ENCODE measurements around the gene OXCT2.

The OXCT2 gene

DNA sequence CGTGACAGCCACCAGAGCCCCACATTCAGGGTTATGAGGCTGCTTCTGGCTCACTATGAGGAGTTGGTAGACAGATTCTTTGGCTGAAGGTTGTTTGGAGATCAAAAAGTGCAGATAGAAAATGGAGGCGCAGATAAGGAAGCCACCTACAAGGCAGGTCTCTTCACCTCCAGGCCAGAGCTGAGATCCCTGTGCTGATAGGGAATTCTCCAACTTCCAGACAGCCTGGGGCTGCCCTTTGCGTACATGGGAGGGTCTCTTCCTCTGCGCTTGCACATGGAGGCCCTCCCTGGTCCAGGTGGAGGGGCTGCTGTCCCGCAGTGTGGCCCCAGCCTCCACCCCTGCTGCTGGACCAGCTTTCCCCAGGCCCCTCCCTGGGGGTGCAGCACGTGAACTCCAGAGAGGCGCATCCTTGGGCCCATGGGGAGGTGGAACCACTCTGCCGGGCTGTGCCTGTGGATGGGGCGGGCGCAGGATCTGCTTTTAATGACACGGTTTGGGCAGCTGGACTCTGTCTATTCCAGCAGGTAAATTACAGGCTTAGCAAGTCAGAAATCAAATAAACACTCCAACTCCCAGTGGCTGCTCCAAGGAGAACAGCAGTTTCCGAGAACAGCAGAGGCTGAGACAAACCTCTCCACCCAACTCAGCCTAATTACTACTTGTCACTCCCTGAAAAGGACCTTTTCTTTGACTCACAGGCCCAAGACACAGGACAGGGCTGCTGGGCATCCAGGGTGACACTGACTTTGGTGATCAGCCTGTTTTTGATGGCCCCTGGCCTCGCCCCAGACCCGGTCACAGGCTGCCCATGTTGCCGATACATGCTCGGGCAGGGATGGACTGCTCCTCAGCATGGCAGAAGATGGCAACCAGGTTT is 12.4 kb downstream of the OXCT2 start:
- no peak overlapping the region for H3K27ac ChIP-seq
- TF ChIP-seq, protein P1, sequence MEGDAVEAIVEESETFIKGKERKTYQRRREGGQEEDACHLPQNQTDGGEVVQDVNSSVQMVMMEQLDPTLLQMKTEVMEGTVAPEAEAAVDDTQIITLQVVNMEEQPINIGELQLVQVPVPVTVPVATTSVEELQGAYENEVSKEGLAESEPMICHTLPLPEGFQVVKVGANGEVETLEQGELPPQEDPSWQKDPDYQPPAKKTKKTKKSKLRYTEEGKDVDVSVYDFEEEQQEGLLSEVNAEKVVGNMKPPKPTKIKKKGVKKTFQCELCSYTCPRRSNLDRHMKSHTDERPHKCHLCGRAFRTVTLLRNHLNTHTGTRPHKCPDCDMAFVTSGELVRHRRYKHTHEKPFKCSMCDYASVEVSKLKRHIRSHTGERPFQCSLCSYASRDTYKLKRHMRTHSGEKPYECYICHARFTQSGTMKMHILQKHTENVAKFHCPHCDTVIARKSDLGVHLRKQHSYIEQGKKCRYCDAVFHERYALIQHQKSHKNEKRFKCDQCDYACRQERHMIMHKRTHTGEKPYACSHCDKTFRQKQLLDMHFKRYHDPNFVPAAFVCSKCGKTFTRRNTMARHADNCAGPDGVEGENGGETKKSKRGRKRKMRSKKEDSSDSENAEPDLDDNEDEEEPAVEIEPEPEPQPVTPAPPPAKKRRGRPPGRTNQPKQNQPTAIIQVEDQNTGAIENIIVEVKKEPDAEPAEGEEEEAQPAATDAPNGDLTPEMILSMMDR (conservative IDR thresholded peaks at IDR 0.05), result no peak

DNA sequence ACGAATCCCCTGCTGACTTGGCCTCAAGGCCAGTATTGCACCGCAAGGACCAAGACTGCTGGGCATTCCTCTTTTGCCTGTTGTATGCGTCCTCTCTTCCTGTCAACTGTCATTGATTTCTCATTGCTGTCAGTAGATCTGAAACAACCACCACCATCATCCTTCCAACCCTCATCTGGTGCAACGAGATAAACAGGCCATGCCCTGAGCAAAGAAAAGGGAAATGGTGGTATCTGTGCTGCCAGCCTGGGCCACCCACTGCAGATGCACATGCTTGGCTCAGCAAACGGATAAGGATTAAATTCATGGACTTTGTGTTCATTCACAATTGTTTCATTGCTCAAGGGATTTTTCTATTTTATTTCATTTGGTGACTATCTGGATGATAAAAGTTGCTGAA is 13.6 kb downstream of the OXCT2 start:
- TF ChIP-seq, protein P1 (conservative IDR thresholded peaks at IDR 0.05), result no peak
- no peak overlapping the region for H3K27ac ChIP-seq

DNA sequence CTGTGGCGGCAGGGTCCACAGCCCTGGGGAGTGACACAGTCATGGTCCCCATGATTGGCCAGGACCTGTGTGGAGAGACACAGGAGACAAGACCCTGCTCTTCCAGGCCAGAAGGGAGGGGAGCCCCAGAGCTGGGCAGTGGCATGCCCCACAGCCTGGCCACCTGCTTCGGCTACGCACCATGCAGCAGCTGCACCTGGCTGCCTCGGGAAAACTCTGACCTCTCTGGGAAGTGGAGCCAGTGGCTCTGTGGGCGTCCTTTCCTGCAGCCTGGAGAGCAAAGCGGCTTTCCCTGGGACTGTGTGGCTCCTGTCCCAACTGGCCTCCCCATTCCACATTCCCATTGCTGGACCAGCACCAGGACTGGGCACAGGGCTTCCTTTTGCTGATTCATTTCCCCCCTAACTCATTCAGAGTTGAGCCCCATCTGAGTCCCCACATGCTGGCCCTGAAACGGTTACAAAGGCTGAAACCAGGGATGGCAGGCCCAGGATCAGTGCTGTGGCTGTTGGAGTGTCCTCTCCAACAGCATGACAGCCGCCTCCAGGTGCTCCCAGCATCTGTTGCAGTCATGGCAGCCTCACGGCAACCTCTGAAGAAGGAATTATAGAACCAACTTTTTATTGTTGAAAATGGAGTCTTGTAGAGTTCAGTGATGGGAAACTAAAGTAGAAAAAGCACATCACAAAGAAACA is 15.0 kb downstream of the OXCT2 start:
- TF ChIP-seq, protein P1 (conservative IDR thresholded peaks at IDR 0.05), result no peak
- no peak overlapping the region for H3K27ac ChIP-seq

DNA sequence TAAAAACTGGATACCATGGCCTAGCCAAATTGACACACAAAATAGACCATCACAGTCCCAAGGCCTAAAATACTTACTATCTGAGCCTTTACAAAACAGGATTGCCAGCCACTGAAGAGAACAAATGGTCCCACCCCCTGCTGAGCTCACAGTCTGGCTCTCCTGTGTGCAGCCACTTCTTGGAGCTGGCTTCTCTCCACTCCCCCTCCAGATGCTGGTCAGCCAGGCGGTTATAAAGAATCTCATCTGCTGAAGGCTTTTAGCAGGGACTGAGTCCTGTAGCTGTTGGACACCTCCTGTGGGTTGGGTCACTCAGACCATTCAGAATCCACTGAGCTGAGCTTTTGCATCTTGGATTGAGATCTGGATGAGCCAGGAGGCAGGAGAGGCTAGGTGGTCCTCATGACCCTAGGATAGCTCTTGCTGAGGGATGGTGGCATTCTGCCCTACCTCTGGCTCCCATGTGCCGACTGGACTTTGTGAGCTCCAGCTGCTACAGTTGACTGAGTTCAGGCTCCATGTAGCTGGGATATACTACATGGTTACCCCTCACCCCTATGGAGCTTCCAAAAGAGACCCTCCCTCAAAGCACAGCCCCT is 16.1 kb downstream of the OXCT2 start:
- TF ChIP-seq, protein P1 (conservative IDR thresholded peaks at IDR 0.05), result no peak
- no peak overlapping the region for H3K27ac ChIP-seq

DNA sequence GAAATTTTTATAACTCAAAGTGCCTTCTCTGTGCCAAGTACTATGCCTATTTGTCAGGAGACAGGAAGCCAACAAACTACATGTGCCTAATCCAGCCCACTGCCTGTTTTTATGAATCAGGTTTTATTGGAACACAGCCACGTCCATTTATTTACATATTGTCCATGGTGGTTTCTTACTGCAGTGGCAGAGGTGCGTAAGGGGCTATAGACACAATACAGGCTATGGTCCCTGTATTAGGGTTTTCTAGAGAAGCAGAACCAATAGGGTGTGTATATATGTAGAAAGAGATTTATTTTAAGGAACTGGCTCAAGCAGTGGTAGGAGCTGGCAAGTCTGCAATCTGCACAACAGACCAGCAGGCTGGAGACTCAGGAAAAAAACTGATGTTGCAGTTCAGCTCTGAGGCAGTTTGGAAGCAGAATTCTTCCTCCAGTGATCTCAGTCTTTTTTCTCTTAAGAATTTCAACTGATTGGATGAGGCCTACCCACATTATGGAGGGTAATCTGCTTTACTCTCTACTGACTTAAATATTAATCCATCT is 17.1 kb downstream of the OXCT2 start:
- H3K27ac ChIP-seq, result peak overlapping the region; percentile 52
- TF ChIP-seq, protein P1 (conservative IDR thresholded peaks at IDR 0.05), result no peak

DNA sequence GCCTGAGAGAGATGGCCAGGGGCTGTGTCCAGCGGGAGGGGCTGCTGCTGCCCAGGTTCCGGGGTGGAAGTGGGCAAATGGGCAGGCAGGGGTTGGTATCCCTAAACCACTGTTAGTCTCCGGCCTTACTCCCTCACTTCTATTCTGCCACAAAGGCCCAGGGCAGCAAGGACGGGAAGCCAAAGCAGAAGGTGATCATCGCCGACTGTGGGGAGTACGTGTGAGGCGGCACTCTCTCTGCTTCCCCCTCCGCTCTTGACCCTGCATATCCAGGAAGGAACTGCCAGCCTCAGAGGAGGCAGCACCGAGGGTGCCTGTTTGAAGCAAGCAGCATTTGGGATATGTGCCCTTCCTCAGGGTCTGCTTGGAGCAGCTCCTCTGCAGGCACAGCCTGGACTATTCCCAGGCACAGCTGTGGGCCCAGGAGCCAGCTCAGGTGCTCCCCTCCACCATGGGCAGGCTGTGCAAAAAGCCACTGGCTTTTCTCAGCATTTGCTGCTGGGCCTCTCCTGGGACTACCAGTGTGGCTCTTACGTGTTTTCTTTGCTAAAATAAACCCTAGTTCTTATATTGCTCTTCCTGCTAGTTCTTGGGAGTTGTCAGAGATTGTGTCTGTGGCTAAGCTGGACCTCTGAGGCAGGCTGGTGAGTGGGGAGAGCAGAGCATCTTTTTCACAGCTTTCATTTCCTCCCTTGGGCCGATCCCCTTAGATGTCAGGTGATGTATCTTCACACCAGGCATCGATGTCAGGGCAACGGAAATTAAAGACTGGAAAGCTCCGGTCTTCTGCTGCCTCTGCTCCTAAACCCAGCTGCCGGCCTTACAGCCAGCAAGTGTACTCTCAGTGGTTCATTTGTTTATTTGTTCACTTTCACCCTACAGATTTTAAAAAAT is 17.8 kb downstream of the OXCT2 start:
- TF ChIP-seq, protein P1 (conservative IDR thresholded peaks at IDR 0.05), result no peak

More for the DNA sequence above, 17.8 kb downstream of the OXCT2 start:
- peak overlapping the region; percentile 52 for H3K27ac ChIP-seq
